Left cardiac atrium (tissue), 4 donors: Measurements from ENCODE around the gene SSBP4. TPM values are rescaled to one million over a fixed set of nuclear protein-coding genes. Genes with fewer than 3 reads are reported as not detected.

ENCODE experiments used
- ATAC-seq, 2 donors: fragments of 200-7000 bp; cut with Tn5 transposase; one replicate each; pipeline ENCODE4 v1.9.1; 2020; ENCODE audit warnings: mild to moderate bottlenecking in 2 of 2, moderate library complexity in 2 of 2
- DNase-seq: peaks from one replicate; pipeline ENCODE4 v3.0.0-alpha.2; 2020
- intact Hi-C, 2 donors: fragments of 100-400 bp; cut with DNase I; formaldehyde crosslinking; loops; one replicate each; pipeline versions ENCODE4 v1.14.1 to v1.15.1; 2022 to 2023
- microRNA-seq, 2 donors: library from miRNA; unstranded; fragments of <30 nt; microRNA quantifications; one replicate each; pipeline ENCODE4 v1.2.0, GENCODE V29; 2020
- total RNA-seq, 2 donors: library from RNA; stranded (reverse); fragmentation: NEBNext Ultra II Directional; extraction: Animal tissue kit (Norgen Biotek cat#: 25700); gene quantifications; one replicate each; pipeline ENCODE4 v1.2.1, GENCODE V29; 2021
- donor health status: DM: no; HTN: yes; CAD: no.
- donor health status: DM: no; HTN: yes; CAD: no; lungs with severe emphysema.
- donor health status: DM: yes; HTN: yes; CAD: no.
- donor health status: Dilated cardiomyopathy.

Gene SSBP4
- total RNA-seq, 2 donors from 2014 or later, result 37.4 to 49.3 TPM

GRCh38 chr19:18473003-18473705, 54.0 kb downstream of the SSBP4 start:
- intact Hi-C loops, result loop anchor here in 1 of 2 donors (5.0 kb wide), 1 partner anchor 34 kb away; no protein-coding TSS in a partner anchor
- no peak for ATAC-seq
- no peak for DNase-seq

- intact Hi-C loops, result loop anchor here in 1 of 2 donors (5.0 kb wide), 1 partner anchor 34 kb away; no protein-coding TSS in a partner anchor
- ATAC-seq, result no peak
- DNase-seq, result no peak
Observed at GRCh38 chr19:18473706-18474087, 54.5 kb downstream of the SSBP4 start.

GRCh38 chr19:18474366-18474887, 55.2 kb downstream of the SSBP4 start:
- intact Hi-C loops, result loop anchor here in 1 of 2 donors (5.0 kb wide), 1 partner anchor 33 kb away; no protein-coding TSS in a partner anchor
- DNase-seq (no peak), ATAC-seq (no peak)

GRCh38 chr19:18475004-18475453, 55.8 kb downstream of the SSBP4 start:
- no peak for ATAC-seq

GRCh38 chr19:18475762-18476331, 56.6 kb downstream of the SSBP4 start:
- intact Hi-C loops, result no loop called here
- DNase-seq (no peak), ATAC-seq (no peak)

More at GRCh38 chr19:18475004-18475453, 55.8 kb downstream of the SSBP4 start:
- intact Hi-C loops, result no loop called here
- no peak for DNase-seq

- intact Hi-C loops, result no loop called here
- ATAC-seq (no peak), DNase-seq (no peak)
Observed at GRCh38 chr19:18476507-18477041, 57.4 kb downstream of the SSBP4 start.

GRCh38 chr19:18477042-18477779, 58.0 kb downstream of the SSBP4 start:
- ATAC-seq, result no peak
- no peak for DNase-seq
- intact Hi-C loops, result no loop called here

GRCh38 chr19:18477974-18478373, 58.8 kb downstream of the SSBP4 start:
- intact Hi-C loops, result no loop called here
- no peak for DNase-seq
- ATAC-seq, result no peak

GRCh38 chr19:18478545-18479311, 59.5 kb downstream of the SSBP4 start:
- peak; percentile 75 for ATAC-seq
- intact Hi-C loops, result no loop called here
- peak; percentile 85 for DNase-seq

GRCh38 chr19:18480006-18480691, 61.0 kb downstream of the SSBP4 start:
- DNase-seq (peak; percentile 79), ATAC-seq (peak; percentile 63 to 67)
- intact Hi-C loops, result no loop called here

- no peak for ATAC-seq
- intact Hi-C loops, result no loop called here
Observed at GRCh38 chr19:18481505-18482222, 62.5 kb downstream of the SSBP4 start.

GRCh38 chr19:18483119-18483890, 64.1 kb downstream of the SSBP4 start:
- DNase-seq, result no peak
- no peak for ATAC-seq
- intact Hi-C loops, result no loop called here

More at GRCh38 chr19:18481505-18482222, 62.5 kb downstream of the SSBP4 start:
- DNase-seq, result no peak

Small RNA genes within 50 kb of the gene (microRNA-seq; reads per million reads assigned to microRNA genes)
- 0 reads per million in 2 donors for gene MIR3189

Other genes starting within 250 kb of the SSBP4 start
- gene IFI30, start 245.6 kb upstream of the SSBP4 start, total RNA-seq, result 10 to 100 TPM; 43.7 to 68.9 TPM
- gene MPV17L2, start 226.2 kb upstream of the SSBP4 start, total RNA-seq, result 10 to 100 TPM in 1 of 2 donors, 1 to 10 TPM in 1; 8.7 to 13.4 TPM
- gene RAB3A, start 215.4 kb upstream of the SSBP4 start, total RNA-seq, result 10 to 100 TPM; 23.8 to 29.2 TPM
- under 1 TPM in 1 of 2 donors, not detected in 1; 0.55 TPM for gene PDE4C, start 193.0 kb upstream of the SSBP4 start, total RNA-seq
- gene IQCN, start 144.9 kb upstream of the SSBP4 start, total RNA-seq, result 1 to 10 TPM in 1 of 2 donors, under 1 TPM in 1; 0.91 to 1.3 TPM
- 100 to 1,000 TPM; 122 to 169 TPM for gene JUND, start 137.8 kb upstream of the SSBP4 start, total RNA-seq
- gene LSM4, start 96.3 kb upstream of the SSBP4 start, total RNA-seq, result 10 to 100 TPM; 68.9 to 79.0 TPM
- 10 to 100 TPM; 27.5 to 34.7 TPM for gene PGPEP1, start 78.8 kb upstream of the SSBP4 start, total RNA-seq
- 1 to 10 TPM in 1 of 2 donors, under 1 TPM in 1; 0.50 to 1.5 TPM for gene GDF15, start 33.2 kb upstream of the SSBP4 start, total RNA-seq
- 1 to 10 TPM; 4.9 to 8.7 TPM for gene LRRC25, start 21.8 kb upstream of the SSBP4 start, total RNA-seq
- 10 to 100 TPM; 29.2 to 44.6 TPM for gene ISYNA1, start 18.7 kb downstream of the SSBP4 start, total RNA-seq
- gene ELL, start 102.7 kb downstream of the SSBP4 start, total RNA-seq, result 10 to 100 TPM; 10.8 to 18.7 TPM
- gene FKBP8, start 124.2 kb downstream of the SSBP4 start, total RNA-seq, result 100 to 1,000 TPM; 169 to 174 TPM
- 10 to 100 TPM; 53.0 to 53.4 TPM for gene KXD1, start 138.5 kb downstream of the SSBP4 start, total RNA-seq
- 100 to 1,000 TPM; 696 to 720 TPM for gene UBA52, start 152.5 kb downstream of the SSBP4 start, total RNA-seq
- gene REX1BD, start 169.4 kb downstream of the SSBP4 start, total RNA-seq, result 10 to 100 TPM; 65.3 to 76.0 TPM
- 10 to 100 TPM; 26.8 to 66.7 TPM for gene CRLF1, start 187.4 kb downstream of the SSBP4 start, total RNA-seq
- gene TMEM59L, start 193.5 kb downstream of the SSBP4 start, total RNA-seq, result 1 to 10 TPM; 1.9 to 3.3 TPM
- 10 to 100 TPM in 1 of 2 donors, 1 to 10 TPM in 1; 7.8 to 10.2 TPM for gene KLHL26, start 217.6 kb downstream of the SSBP4 start, total RNA-seq